Muscle layer of colon (tissue), 2 donors: ENCODE data around the gene GOLGA2.

Experiments used
- H3K27ac ChIP-seq: one replicate; pipeline ENCODE4 v1.7.0; 2013; ENCODE audit warnings: low read depth, mild to moderate bottlenecking, low read length, moderate library complexity
- H3K27me3 ChIP-seq, 2 donors: one replicate each; pipeline ENCODE4 v1.7.0; 2013; ENCODE audit warnings: low read length in 2 of 2, mild to moderate bottlenecking in 2 of 2; ENCODE audit not compliant: insufficient read depth in 2 of 2, control insufficient read depth in 1 of 2
- H3K36me3 ChIP-seq: one replicate; pipeline ENCODE4 v1.7.0; 2013; ENCODE audit warnings: mild to moderate bottlenecking, low read length; ENCODE audit not compliant: insufficient read depth
- H3K4me1 ChIP-seq: one replicate; pipeline ENCODE4 v1.7.0; 2013; ENCODE audit warnings: mild to moderate bottlenecking, low read length; ENCODE audit not compliant: insufficient read depth
- H3K4me3 ChIP-seq, 2 donors: one replicate each; pipeline ENCODE4 v1.7.0; 2013; ENCODE audit warnings: low read length in 2 of 2, low read depth in 1 of 2, mild to moderate bottlenecking in 1 of 2, moderate library complexity in 1 of 2
- H3K9ac ChIP-seq: one replicate; pipeline ENCODE4 v1.7.0; 2013; ENCODE audit warnings: low read length
- H3K9me3 ChIP-seq: one replicate; pipeline ENCODE4 v1.7.0; 2013; ENCODE audit warnings: mild to moderate bottlenecking, low read length
- donor health status: abdominal sarcoma.
- donor health status: Adenocarcinoma of cecum.

Gene GOLGA2

GRCh38 chr9:128214571-128215490 lies 61.0 kb downstream of the GOLGA2 start:
- H3K4me3 ChIP-seq, result no peak overlapping the region
- no peak overlapping the region for H3K9ac ChIP-seq
- no peaks in the 10 kb centered on the region for H3K9me3 ChIP-seq
- peak overlapping the region; percentile 27 for H3K27ac ChIP-seq
- no peaks in the 10 kb centered on the region for H3K36me3 ChIP-seq
- no peaks in the 10 kb centered on the region for H3K27me3 ChIP-seq
- H3K4me1 ChIP-seq, result peaks cover 18% of the 10 kb centered on the region

GRCh38 chr9:128213746-128214497 lies 61.9 kb downstream of the GOLGA2 start:
- Histone ChIP-seq H3K9me3 (no peaks in the 10 kb centered on the region), H3K36me3 (no peaks in the 10 kb centered on the region), H3K4me1 (peaks cover 14% of the 10 kb centered on the region), H3K27me3 (no peaks in the 10 kb centered on the region), H3K27ac (no peak overlapping the region), H3K4me3 (no peak overlapping the region), H3K9ac (no peak overlapping the region)

- Histone ChIP-seq H3K4me1 (peaks cover 6% of the 10 kb centered on the region), H3K27ac (no peak overlapping the region), H3K9ac (no peak overlapping the region), H3K36me3 (no peaks in the 10 kb centered on the region), H3K27me3 (peaks cover 0 to 5% of the 10 kb centered on the region in 2 donors), H3K4me3 (no peak overlapping the region), H3K9me3 (no peaks in the 10 kb centered on the region)
Measured at GRCh38 chr9:128211981-128212281, 63.9 kb downstream of the GOLGA2 start.

GRCh38 chr9:128211186-128211980 lies 64.4 kb downstream of the GOLGA2 start:
- Histone ChIP-seq H3K27ac (no peak overlapping the region), H3K4me3 (no peak overlapping the region), H3K27me3 (peaks cover 0 to 5% of the 10 kb centered on the region in 2 donors), H3K9ac (no peak overlapping the region), H3K4me1 (peaks cover 4% of the 10 kb centered on the region), H3K36me3 (no peaks in the 10 kb centered on the region), H3K9me3 (no peaks in the 10 kb centered on the region)

GRCh38 chr9:128208946-128209669 lies 66.7 kb downstream of the GOLGA2 start:
- H3K27me3 ChIP-seq, result peaks cover 8% of the 10 kb centered on the region in 2 donors
- H3K36me3 ChIP-seq, result no peaks in the 10 kb centered on the region
- H3K4me3 ChIP-seq, result no peak overlapping the region
- H3K4me1 ChIP-seq, result peaks cover 8% of the 10 kb centered on the region
- no peaks in the 10 kb centered on the region for H3K9me3 ChIP-seq
- H3K9ac ChIP-seq, result no peak overlapping the region
- H3K27ac ChIP-seq, result no peak overlapping the region

GRCh38 chr9:128208386-128208785 lies 67.4 kb downstream of the GOLGA2 start:
- no peak overlapping the region for H3K27ac ChIP-seq
- no peaks in the 10 kb centered on the region for H3K36me3 ChIP-seq
- H3K9me3 ChIP-seq, result no peaks in the 10 kb centered on the region
- H3K4me3 ChIP-seq, result no peak overlapping the region
- H3K4me1 ChIP-seq, result peaks cover 14% of the 10 kb centered on the region
- H3K9ac ChIP-seq, result no peak overlapping the region
- peaks cover 8 to 14% of the 10 kb centered on the region in 2 donors for H3K27me3 ChIP-seq

GRCh38 chr9:128206916-128207910 lies 68.6 kb downstream of the GOLGA2 start:
- no peak overlapping the region for H3K9ac ChIP-seq
- no peaks in the 10 kb centered on the region for H3K36me3 ChIP-seq
- no peak overlapping the region for H3K27ac ChIP-seq
- H3K4me3 ChIP-seq, result no peak overlapping the region
- H3K9me3 ChIP-seq, result no peaks in the 10 kb centered on the region
- H3K27me3 ChIP-seq, result peaks cover 8 to 14% of the 10 kb centered on the region in 2 donors
- H3K4me1 ChIP-seq, result peaks cover 14% of the 10 kb centered on the region

- no peaks in the 10 kb centered on the region for H3K9me3 ChIP-seq
Measured at GRCh38 chr9:128206484-128206883, 69.3 kb downstream of the GOLGA2 start.

More at GRCh38 chr9:128206484-128206883, 69.3 kb downstream of the GOLGA2 start:
- H3K36me3 ChIP-seq, result no peaks in the 10 kb centered on the region
- H3K4me1 ChIP-seq, result peaks cover 14% of the 10 kb centered on the region
- no peak overlapping the region for H3K9ac ChIP-seq
- peaks cover 8 to 14% of the 10 kb centered on the region in 2 donors for H3K27me3 ChIP-seq
- no peak overlapping the region for H3K27ac ChIP-seq
- H3K4me3 ChIP-seq, result no peak overlapping the region
